Suprapubic skin (tissue), 4 donors: ENCODE measurements around the gene SENP5.
"Not testable (repeated sequence)": the region's sequence is repeated elsewhere in the genome, so short reads cannot be mapped to it uniquely, and the experiment has no call there.

Experiments used
- CTCF ChIP-seq, 2 donors: fragments of 200-600 bp in 1 of 2; fragments of 450-650 bp in 1 of 2; sonication (generic) in 1 of 2; IDR thresholded peaks; one replicate each; pipeline ENCODE4 v1.5.1; 2016 to 2019; ENCODE audit warnings: antibody characterized with exemption in 2 of 2, mild to moderate bottlenecking in 1 of 2, moderate library complexity in 1 of 2
- POLR2A ChIP-seq, 2 donors: fragments of 450-650 bp; IDR thresholded peaks; one replicate each; pipeline ENCODE4 v1.6.1; 2017; ENCODE audit warnings: antibody characterized with exemption in 2 of 2, mild to moderate bottlenecking in 2 of 2, moderate library complexity in 2 of 2
- POLR2AphosphoS5 ChIP-seq, 3 donors: sonication (generic); formaldehyde crosslinking; IDR thresholded peaks; one replicate each; pipeline ENCODE4 v1.6.1; 2017; ENCODE audit warnings: antibody characterized with exemption in 3 of 3

GRCh38 chr3:196863000-196863399, 4.7 kb upstream of the SENP5 start:
- TF ChIP-seq POLR2AphosphoS5, POLR2A, CTCF (IDR thresholded peaks at IDR 0.05): not testable (repeated sequence)
